K562 (cell line): ENCODE results near the gene MGAT4B. TPM values are rescaled to one million over a fixed set of nuclear protein-coding genes. Genes with fewer than 3 reads are reported as not detected.

ENCODE experiments used
- EWSR1 ChIP-seq: fragments of 450-650 bp; IDR thresholded peaks from 2 replicates; pipeline ENCODE4 v1.6.1; 2018; ENCODE audit warnings: borderline replicate concordance, mild to moderate bottlenecking, low read depth, moderate library complexity; ENCODE audit not compliant: partially characterized antibody
- EZH2 ChIP-seq: IDR thresholded peaks from 2 replicates; pipeline ENCODE4 v1.6.1; 2012; ENCODE audit warnings: low read depth, mild to moderate bottlenecking, inconsistent platforms, low read length, borderline replicate concordance
- FOS ChIP-seq: IDR thresholded peaks from 3 replicates; pipeline ENCODE4 v1.6.1; 2011; ENCODE audit not compliant: insufficient read length; ENCODE audit errors: extremely low read depth
- HDGF ChIP-seq: fragments of 450-650 bp; IDR thresholded peaks from 2 replicates; pipeline ENCODE4 v1.6.1; 2016
- MECOM ChIP-seq: fragments of 250-450 bp; sonication (Bioruptor Pico); IDR thresholded peaks from 2 replicates; pipeline ENCODE4 v1.8.0; 2022; ENCODE audit warnings: inconsistent platforms
- SRSF7 ChIP-seq: fragments of 200-400 bp; formaldehyde crosslinking; optimal IDR thresholded peaks from 2 replicates; pipeline ENCODE3; 2017; ENCODE audit warnings: mild to moderate bottlenecking, low read depth, low read length
- SRSF9 ChIP-seq: fragments of 200-400 bp; formaldehyde crosslinking; IDR thresholded peaks from 2 replicates; pipeline ENCODE4 v1.6.1; 2017; ENCODE audit warnings: low read depth, low read length, borderline replicate concordance
- TFAM ChIP-seq: fragments of 250-450 bp; sonication (Bioruptor Pico); conservative IDR thresholded peaks from 2 replicates; pipeline ENCODE4 v1.5.0; 2021; ENCODE audit warnings: mild to moderate bottlenecking, moderate library complexity
- ZKSCAN1 ChIP-seq: fragments of 150-350 bp; IDR thresholded peaks from 2 replicates; pipeline ENCODE4 v1.6.1; 2016; ENCODE audit warnings: low read depth, low read length
- ZKSCAN3 ChIP-seq: fragments of 250-450 bp; sonication (Bioruptor Pico); IDR thresholded peaks from 2 replicates; pipeline ENCODE4 v1.4.0; 2020
- ZNF174 ChIP-seq: fragments of 250-450 bp; sonication (Bioruptor Pico); IDR thresholded peaks from 2 replicates; pipeline ENCODE4 v1.4.0; 2020; ENCODE audit warnings: mild to moderate bottlenecking
- ZZZ3 ChIP-seq: fragments of 450-650 bp; IDR thresholded peaks from 2 replicates; pipeline ENCODE4 v1.6.1; 2016; ENCODE audit warnings: antibody characterized with exemption, mild to moderate bottlenecking, moderate library complexity
- polyA plus RNA-seq, 8 experiments: library from polyadenylated mRNA; depleted of rRNA in 4 of 8; stranded (reverse) in 5 of 8; unstranded in 3 of 8; fragments of >200 nt; fragmentation: Nextera tagmentation in 2 of 8; fragmentation: Illumina TruSeq in 1 of 8; extraction: Ambion mirVana in 2 of 8; extraction: Trizol in 1 of 8; gene quantifications; 2 replicates each; pipeline versions ENCODE4 v1.2.1 to v1.2.3, GENCODE V29; 2011 to 2014; ENCODE audit warnings: inconsistent platforms in 1 of 8, missing spikeins in 1 of 8
- total RNA-seq, 7 experiments: library from RNA; depleted of rRNA in 6 of 7; stranded (reverse); fragments of >200 nt in 6 of 7; fragmentation: Illumina TruSeq in 2 of 7; extraction: Trizol in 2 of 7; gene quantifications; 2 replicates each; pipeline versions ENCODE4 v1.2.1 to v1.2.3, GENCODE V29; 2011 to 2021; ENCODE audit warnings: low replicate concordance in 1 of 7
- TF ChIP-seq, protein P1 (sequence below): fragments of 200-600 bp; sonication (generic); IDR thresholded peaks from one replicate; pipeline ENCODE4 v1.6.1; 2012; ENCODE audit warnings: mild to moderate bottlenecking, low read depth, low read length, inconsistent platforms
- TF ChIP-seq, protein P2 (sequence below), 2 experiments: fragments of 450-650 bp in 1 of 2; sonication (generic) in 1 of 2; formaldehyde crosslinking; conservative IDR thresholded peaks; 2 replicates each; pipeline versions ENCODE4 v1.4.0 to v1.8.1; 2020 to 2022; ENCODE audit warnings: mild to moderate bottlenecking in 1 of 2, missing genetic modification reagents in 1 of 2
- TF ChIP-seq, protein P3 (sequence below): fragments of 250-450 bp; sonication (Bioruptor Pico); IDR thresholded peaks from 2 replicates; pipeline ENCODE4 v1.8.0; 2022; ENCODE audit warnings: moderate library complexity, mild to moderate bottlenecking, inconsistent platforms

Gene MGAT4B
- total and polyA plus RNA-seq, 9 of the 15 experiments (the other 6 are each of a cell fraction or from before 2014, with no cell fraction given): 0.34 to 133 (median 75.4) TPM

DNA sequence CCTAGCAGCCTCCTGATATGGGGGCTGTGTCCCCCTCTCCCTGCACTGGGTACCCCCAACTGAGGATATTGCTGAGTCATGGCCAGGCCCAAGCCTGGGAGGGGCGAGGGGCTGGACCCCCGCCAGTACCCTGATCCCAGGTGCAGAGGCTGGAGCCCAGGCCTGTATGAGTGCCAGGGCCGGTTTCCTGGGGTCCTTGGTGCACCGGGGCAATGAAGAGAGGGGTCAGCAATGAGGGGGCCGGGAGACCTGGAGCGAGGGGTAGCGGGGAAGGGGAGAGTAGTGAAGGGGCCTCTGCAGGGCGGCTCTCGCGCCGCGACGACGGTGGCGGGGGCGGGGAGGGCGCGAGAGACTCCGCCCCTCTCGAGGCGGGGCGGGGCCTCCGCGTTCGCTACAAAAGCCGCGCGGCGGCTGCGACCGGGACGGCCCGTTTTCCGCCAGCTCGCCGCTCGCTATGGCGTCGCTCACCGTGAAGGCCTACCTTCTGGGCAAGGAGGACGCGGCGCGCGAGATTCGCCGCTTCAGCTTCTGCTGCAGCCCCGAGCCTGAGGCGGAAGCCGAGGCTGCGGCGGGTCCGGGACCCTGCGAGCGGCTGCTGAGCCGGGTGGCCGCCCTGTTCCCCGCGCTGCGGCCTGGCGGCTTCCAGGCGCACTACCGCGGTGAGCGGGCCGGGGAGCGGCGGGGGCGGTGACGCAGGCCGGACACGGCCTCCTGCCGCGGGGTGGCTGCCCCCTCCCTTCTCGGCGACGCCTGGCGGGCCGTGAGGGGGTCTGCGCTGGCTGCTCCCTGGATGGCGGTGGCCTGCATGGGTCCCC is 14.0 kb upstream of the MGAT4B start, which contains the start of gene SQSTM1 (continued):
- TF ChIP-seq, protein P1, sequence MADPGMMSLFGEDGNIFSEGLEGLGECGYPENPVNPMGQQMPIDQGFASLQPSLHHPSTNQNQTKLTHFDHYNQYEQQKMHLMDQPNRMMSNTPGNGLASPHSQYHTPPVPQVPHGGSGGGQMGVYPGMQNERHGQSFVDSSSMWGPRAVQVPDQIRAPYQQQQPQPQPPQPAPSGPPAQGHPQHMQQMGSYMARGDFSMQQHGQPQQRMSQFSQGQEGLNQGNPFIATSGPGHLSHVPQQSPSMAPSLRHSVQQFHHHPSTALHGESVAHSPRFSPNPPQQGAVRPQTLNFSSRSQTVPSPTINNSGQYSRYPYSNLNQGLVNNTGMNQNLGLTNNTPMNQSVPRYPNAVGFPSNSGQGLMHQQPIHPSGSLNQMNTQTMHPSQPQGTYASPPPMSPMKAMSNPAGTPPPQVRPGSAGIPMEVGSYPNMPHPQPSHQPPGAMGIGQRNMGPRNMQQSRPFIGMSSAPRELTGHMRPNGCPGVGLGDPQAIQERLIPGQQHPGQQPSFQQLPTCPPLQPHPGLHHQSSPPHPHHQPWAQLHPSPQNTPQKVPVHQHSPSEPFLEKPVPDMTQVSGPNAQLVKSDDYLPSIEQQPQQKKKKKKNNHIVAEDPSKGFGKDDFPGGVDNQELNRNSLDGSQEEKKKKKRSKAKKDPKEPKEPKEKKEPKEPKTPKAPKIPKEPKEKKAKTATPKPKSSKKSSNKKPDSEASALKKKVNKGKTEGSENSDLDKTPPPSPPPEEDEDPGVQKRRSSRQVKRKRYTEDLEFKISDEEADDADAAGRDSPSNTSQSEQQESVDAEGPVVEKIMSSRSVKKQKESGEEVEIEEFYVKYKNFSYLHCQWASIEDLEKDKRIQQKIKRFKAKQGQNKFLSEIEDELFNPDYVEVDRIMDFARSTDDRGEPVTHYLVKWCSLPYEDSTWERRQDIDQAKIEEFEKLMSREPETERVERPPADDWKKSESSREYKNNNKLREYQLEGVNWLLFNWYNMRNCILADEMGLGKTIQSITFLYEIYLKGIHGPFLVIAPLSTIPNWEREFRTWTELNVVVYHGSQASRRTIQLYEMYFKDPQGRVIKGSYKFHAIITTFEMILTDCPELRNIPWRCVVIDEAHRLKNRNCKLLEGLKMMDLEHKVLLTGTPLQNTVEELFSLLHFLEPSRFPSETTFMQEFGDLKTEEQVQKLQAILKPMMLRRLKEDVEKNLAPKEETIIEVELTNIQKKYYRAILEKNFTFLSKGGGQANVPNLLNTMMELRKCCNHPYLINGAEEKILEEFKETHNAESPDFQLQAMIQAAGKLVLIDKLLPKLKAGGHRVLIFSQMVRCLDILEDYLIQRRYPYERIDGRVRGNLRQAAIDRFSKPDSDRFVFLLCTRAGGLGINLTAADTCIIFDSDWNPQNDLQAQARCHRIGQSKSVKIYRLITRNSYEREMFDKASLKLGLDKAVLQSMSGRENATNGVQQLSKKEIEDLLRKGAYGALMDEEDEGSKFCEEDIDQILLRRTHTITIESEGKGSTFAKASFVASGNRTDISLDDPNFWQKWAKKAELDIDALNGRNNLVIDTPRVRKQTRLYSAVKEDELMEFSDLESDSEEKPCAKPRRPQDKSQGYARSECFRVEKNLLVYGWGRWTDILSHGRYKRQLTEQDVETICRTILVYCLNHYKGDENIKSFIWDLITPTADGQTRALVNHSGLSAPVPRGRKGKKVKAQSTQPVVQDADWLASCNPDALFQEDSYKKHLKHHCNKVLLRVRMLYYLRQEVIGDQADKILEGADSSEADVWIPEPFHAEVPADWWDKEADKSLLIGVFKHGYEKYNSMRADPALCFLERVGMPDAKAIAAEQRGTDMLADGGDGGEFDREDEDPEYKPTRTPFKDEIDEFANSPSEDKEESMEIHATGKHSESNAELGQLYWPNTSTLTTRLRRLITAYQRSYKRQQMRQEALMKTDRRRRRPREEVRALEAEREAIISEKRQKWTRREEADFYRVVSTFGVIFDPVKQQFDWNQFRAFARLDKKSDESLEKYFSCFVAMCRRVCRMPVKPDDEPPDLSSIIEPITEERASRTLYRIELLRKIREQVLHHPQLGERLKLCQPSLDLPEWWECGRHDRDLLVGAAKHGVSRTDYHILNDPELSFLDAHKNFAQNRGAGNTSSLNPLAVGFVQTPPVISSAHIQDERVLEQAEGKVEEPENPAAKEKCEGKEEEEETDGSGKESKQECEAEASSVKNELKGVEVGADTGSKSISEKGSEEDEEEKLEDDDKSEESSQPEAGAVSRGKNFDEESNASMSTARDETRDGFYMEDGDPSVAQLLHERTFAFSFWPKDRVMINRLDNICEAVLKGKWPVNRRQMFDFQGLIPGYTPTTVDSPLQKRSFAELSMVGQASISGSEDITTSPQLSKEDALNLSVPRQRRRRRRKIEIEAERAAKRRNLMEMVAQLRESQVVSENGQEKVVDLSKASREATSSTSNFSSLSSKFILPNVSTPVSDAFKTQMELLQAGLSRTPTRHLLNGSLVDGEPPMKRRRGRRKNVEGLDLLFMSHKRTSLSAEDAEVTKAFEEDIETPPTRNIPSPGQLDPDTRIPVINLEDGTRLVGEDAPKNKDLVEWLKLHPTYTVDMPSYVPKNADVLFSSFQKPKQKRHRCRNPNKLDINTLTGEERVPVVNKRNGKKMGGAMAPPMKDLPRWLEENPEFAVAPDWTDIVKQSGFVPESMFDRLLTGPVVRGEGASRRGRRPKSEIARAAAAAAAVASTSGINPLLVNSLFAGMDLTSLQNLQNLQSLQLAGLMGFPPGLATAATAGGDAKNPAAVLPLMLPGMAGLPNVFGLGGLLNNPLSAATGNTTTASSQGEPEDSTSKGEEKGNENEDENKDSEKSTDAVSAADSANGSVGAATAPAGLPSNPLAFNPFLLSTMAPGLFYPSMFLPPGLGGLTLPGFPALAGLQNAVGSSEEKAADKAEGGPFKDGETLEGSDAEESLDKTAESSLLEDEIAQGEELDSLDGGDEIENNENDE: no peak
- TF ChIP-seq, protein P2, sequence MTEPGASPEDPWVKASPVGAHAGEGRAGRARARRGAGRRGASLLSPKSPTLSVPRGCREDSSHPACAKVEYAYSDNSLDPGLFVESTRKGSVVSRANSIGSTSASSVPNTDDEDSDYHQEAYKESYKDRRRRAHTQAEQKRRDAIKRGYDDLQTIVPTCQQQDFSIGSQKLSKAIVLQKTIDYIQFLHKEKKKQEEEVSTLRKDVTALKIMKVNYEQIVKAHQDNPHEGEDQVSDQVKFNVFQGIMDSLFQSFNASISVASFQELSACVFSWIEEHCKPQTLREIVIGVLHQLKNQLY (CRISPR knock-in tag; conservative IDR thresholded peaks at IDR 0.05): no peak
- no peak for TF ChIP-seq ZKSCAN1
- no peak for TF ChIP-seq EWSR1
- TF ChIP-seq ZKSCAN3 (CRISPR knock-in tag): no peak
- TF ChIP-seq TFAM: no peak
- TF ChIP-seq, protein P3, sequence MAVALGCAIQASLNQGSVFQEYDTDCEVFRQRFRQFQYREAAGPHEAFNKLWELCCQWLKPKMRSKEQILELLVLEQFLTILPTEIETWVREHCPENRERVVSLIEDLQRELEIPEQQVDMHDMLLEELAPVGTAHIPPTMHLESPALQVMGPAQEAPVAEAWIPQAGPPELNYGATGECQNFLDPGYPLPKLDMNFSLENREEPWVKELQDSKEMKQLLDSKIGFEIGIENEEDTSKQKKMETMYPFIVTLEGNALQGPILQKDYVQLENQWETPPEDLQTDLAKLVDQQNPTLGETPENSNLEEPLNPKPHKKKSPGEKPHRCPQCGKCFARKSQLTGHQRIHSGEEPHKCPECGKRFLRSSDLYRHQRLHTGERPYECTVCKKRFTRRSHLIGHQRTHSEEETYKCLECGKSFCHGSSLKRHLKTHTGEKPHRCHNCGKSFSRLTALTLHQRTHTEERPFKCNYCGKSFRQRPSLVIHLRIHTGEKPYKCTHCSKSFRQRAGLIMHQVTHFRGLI (CRISPR knock-in tag): no peak
- 0 out of 2 replicates have a peak, but pooled peaks have one; percentile 57 for TF ChIP-seq HDGF
- TF ChIP-seq MECOM (CRISPR knock-in tag): no peak; the same call in 1 of the 2 replicates
- TF ChIP-seq FOS: no peak
- TF ChIP-seq SRSF7: no peak
- TF ChIP-seq EZH2: no peak
- TF ChIP-seq ZNF174 (CRISPR knock-in tag): no peak
- TF ChIP-seq SRSF9: no peak
- TF ChIP-seq ZZZ3: no peak
